H9 (cell line): Measurements from ENCODE around the gene MYLK. TPM values are rescaled to one million over a fixed set of nuclear protein-coding genes. Genes with fewer than 3 reads are reported as not detected.
A peak's percentile ranks its signal among the peaks of the same experiment; 100 is the strongest.

Experiments
- DNase-seq: peaks from one replicate; pipeline ENCODE4 v3.0.0-alpha.2; 2017
- H2AFZ ChIP-seq: one replicate; pipeline ENCODE4 v1.6.1; 2013; ENCODE audit warnings: mild to moderate bottlenecking, low read length, control low read depth, moderate library complexity
- H2AK5ac ChIP-seq: 2 replicates; pipeline ENCODE4 v1.6.1; 2013; ENCODE audit warnings: low read length, control low read depth, mixed read lengths; ENCODE audit not compliant: insufficient read length
- H2BK120ac ChIP-seq: one replicate; pipeline ENCODE4 v1.6.1; 2013; ENCODE audit warnings: low read depth, mild to moderate bottlenecking, low read length, control low read depth, inconsistent platforms; ENCODE audit not compliant: poor library complexity, severe bottlenecking
- H2BK12ac ChIP-seq: 2 replicates; pipeline ENCODE4 v1.6.1; 2013; ENCODE audit warnings: low read length, control low read depth, mixed read lengths, low read depth; ENCODE audit not compliant: insufficient read length
- H2BK15ac ChIP-seq: 2 replicates; pipeline ENCODE4 v1.6.1; 2013; ENCODE audit warnings: low read depth, low read length, control low read depth
- H2BK20ac ChIP-seq: one replicate; pipeline ENCODE4 v1.6.1; 2013; ENCODE audit warnings: low read depth, mild to moderate bottlenecking, low read length, control low read depth, inconsistent platforms; ENCODE audit not compliant: poor library complexity, severe bottlenecking
- H2BK5ac ChIP-seq: 2 replicates; pipeline ENCODE4 v1.6.1; 2013; ENCODE audit warnings: low read length, control low read depth, mixed read lengths; ENCODE audit not compliant: insufficient read length
- H3K14ac ChIP-seq: 2 replicates; pipeline ENCODE4 v1.6.1; 2013; ENCODE audit warnings: low read length, control low read depth; ENCODE audit not compliant: insufficient read depth
- H3K18ac ChIP-seq: 2 replicates; pipeline ENCODE4 v1.6.1; 2013; ENCODE audit warnings: low read depth, mild to moderate bottlenecking, mixed read lengths, low read length, control low read depth; ENCODE audit not compliant: insufficient read length
- H3K23ac ChIP-seq: 2 replicates; pipeline ENCODE4 v1.6.1; 2013; ENCODE audit warnings: low read length, control low read depth, mixed read lengths, low read depth; ENCODE audit not compliant: insufficient read length
- H3K23me2 ChIP-seq: 2 replicates; pipeline ENCODE4 v1.6.1; 2013; ENCODE audit warnings: low read depth, mild to moderate bottlenecking, mixed read lengths, low read length, control low read depth; ENCODE audit not compliant: insufficient read length, poor library complexity, severe bottlenecking
- H3K27ac ChIP-seq: 2 replicates; pipeline ENCODE4 v1.5.1; 2013; ENCODE audit warnings: low read length, control low read depth, mixed read lengths, low read depth; ENCODE audit not compliant: insufficient read length
- H3K27me3 ChIP-seq: 2 replicates; pipeline ENCODE4 v1.6.1; 2013; ENCODE audit warnings: low read length, control low read depth, inconsistent platforms; ENCODE audit not compliant: insufficient read depth
- H3K4ac ChIP-seq: 2 replicates; pipeline ENCODE4 v1.6.1; 2013; ENCODE audit warnings: low read depth, mild to moderate bottlenecking, control low read depth, inconsistent platforms, low read length, moderate library complexity
- H3K4me1 ChIP-seq: 2 replicates; pipeline ENCODE4 v1.6.1; 2013; ENCODE audit warnings: low read length, control low read depth, inconsistent platforms; ENCODE audit not compliant: insufficient read depth
- H3K4me2 ChIP-seq: 2 replicates; pipeline ENCODE4 v1.6.1; 2013; ENCODE audit warnings: low read length, control low read depth, mixed read lengths; ENCODE audit not compliant: insufficient read length, insufficient read depth
- H3K56ac ChIP-seq: 2 replicates; pipeline ENCODE4 v1.6.1; 2013; ENCODE audit warnings: low read depth, mild to moderate bottlenecking, mixed read lengths, low read length, control low read depth; ENCODE audit not compliant: insufficient read length
- H3K79me1 ChIP-seq: 2 replicates; pipeline ENCODE4 v1.6.1; 2013; ENCODE audit warnings: low read depth, mild to moderate bottlenecking, moderate library complexity, low read length, control low read depth, inconsistent platforms; ENCODE audit not compliant: insufficient read depth, poor library complexity, severe bottlenecking
- H3K79me2 ChIP-seq: 2 replicates; pipeline ENCODE4 v1.6.1; 2013; ENCODE audit warnings: low read length, control low read depth, inconsistent platforms; ENCODE audit not compliant: insufficient read depth
- H3K9ac ChIP-seq: 2 replicates; pipeline ENCODE4 v1.6.1; 2013; ENCODE audit warnings: low read length, control low read depth, mixed read lengths; ENCODE audit not compliant: insufficient read length; ENCODE audit errors: extremely low read depth
- H3K9me3 ChIP-seq: one replicate; pipeline ENCODE4 v1.6.1; 2013; ENCODE audit warnings: low read depth, low read length, inconsistent platforms; ENCODE audit not compliant: control insufficient read depth
- H3T11ph ChIP-seq: one replicate; pipeline ENCODE4 v1.6.1; 2013; ENCODE audit warnings: mild to moderate bottlenecking, low read length, control low read depth, inconsistent platforms
- H4K20me1 ChIP-seq: one replicate; pipeline ENCODE4 v1.6.1; 2013; ENCODE audit not compliant: control insufficient read depth, insufficient read length, insufficient read depth
- H4K5ac ChIP-seq: 2 replicates; pipeline ENCODE4 v1.6.1; 2013; ENCODE audit warnings: low read depth, mild to moderate bottlenecking, mixed read lengths, low read length, control low read depth; ENCODE audit not compliant: insufficient read length
- H4K8ac ChIP-seq: replicated peaks from 2 replicates; pipeline ENCODE4 v1.6.1; 2013; ENCODE audit warnings: low read length, control low read depth, mixed read lengths, low read depth; ENCODE audit not compliant: insufficient read length
- H4K91ac ChIP-seq: 2 replicates; pipeline ENCODE4 v1.6.1; 2013; ENCODE audit warnings: low read depth, mild to moderate bottlenecking, moderate library complexity, mixed read lengths, low read length, control low read depth; ENCODE audit not compliant: insufficient read length
- H3K27ac Mint-ChIP-seq, 3 experiments: 2 replicates in 2 of 3; 3 replicates in 1 of 3; pipeline ENCODE4 v1.8.0; 2020 to 2021; ENCODE audit warnings: mixed read lengths in 3 of 3, mild to moderate bottlenecking in 1 of 3, moderate library complexity in 1 of 3
- H3K27me3 Mint-ChIP-seq: 2 replicates; pipeline ENCODE4 v1.8.0; 2021; ENCODE audit warnings: low read depth, mild to moderate bottlenecking, moderate library complexity, mixed read lengths
- H3K36me3 Mint-ChIP-seq, 3 experiments: 2 replicates in 2 of 3; 3 replicates in 1 of 3; pipeline ENCODE4 v1.8.0; 2020 to 2021; ENCODE audit warnings: low read depth in 3 of 3, mixed read lengths in 3 of 3; ENCODE audit not compliant: insufficient read depth in 1 of 3
- H3K4me1 Mint-ChIP-seq, 2 experiments: 2 replicates each; pipeline ENCODE4 v1.8.0; 2020; ENCODE audit warnings: mixed read lengths in 2 of 2
- H3K4me3 Mint-ChIP-seq, 2 experiments: 2 replicates in 1 of 2; 3 replicates in 1 of 2; pipeline ENCODE4 v1.8.0; 2020 to 2021; ENCODE audit warnings: mild to moderate bottlenecking in 2 of 2, mixed read lengths in 2 of 2, moderate library complexity in 1 of 2
- H3K9me3 Mint-ChIP-seq, 2 experiments: 2 replicates in 1 of 2; 3 replicates in 1 of 2; pipeline ENCODE4 v1.8.0; 2020; ENCODE audit warnings: mild to moderate bottlenecking in 2 of 2, mixed read lengths in 2 of 2, moderate library complexity in 1 of 2
- CTCF ChIP-seq: fragments of 200-600 bp; sonication (generic); conservative IDR thresholded peaks from 3 replicates; pipeline ENCODE4 v1.8.0; 2021; ENCODE audit warnings: antibody characterized with exemption, mild to moderate bottlenecking
- WGBS: extraction: QIAGEN DNeasy Blood & Tissue Kit; methylation state at CpG from one replicate; pipeline ENCODE4 v1.1.7; 2013; ENCODE audit warnings: missing lambda C conversion rate, low lambda C conversion rate, mixed read lengths; ENCODE audit not compliant: insufficient read length; ENCODE audit errors: extremely low coverage; 5-methylcytosine and 5-hydroxymethylcytosine counted together
- total RNA-seq: library from RNA; stranded (reverse); gene quantifications from 2 replicates; pipeline ENCODE4 v1.2.1, GENCODE V29; 2021

MYLK gene
- total RNA-seq, 1 experiment from 2014 or later: 10.1 TPM

- Histone ChIP-seq H3K18ac (no peak overlapping the region), H2BK5ac (no peak overlapping the region), H3K56ac (no peak overlapping the region), H4K8ac (no peak overlapping the region), H4K5ac (no peak overlapping the region), H3K9ac (no peak overlapping the region), H2AK5ac (no peak overlapping the region), H3K79me1 (no peaks in the 10 kb centered on the region), H3K9me3 (no peaks in the 10 kb centered on the region), H3K4ac (no peak overlapping the region), H3K4me1 (no peaks in the 10 kb centered on the region; the same call in 1 of the 2 replicates), H2BK20ac (no peak overlapping the region), H2BK120ac (no peak overlapping the region), H3K23ac (no peak overlapping the region), H3K4me2 (no peak overlapping the region), H3K79me2 (no peaks in the 10 kb centered on the region), H3K14ac (no peak overlapping the region; the same call in 1 of the 2 replicates), H4K91ac (no peak overlapping the region), H3K27ac (no peak overlapping the region), H4K20me1 (no peaks in the 10 kb centered on the region), H3K23me2 (no peaks in the 10 kb centered on the region), H2BK12ac (no peak overlapping the region), H3T11ph (no peak overlapping the region), H2AFZ (no peak overlapping the region), H3K27me3 (no peaks in the 10 kb centered on the region), H2BK15ac (no peak overlapping the region)
- Mint-ChIP-seq H3K27me3 (no peaks in the 10 kb centered on the region), H3K27ac (0 out of 7 replicates have a peak overlapping the region, but pooled peaks of 1 of the 3 experiments have one; percentile 49), H3K36me3 (peaks cover 0 to 3% (median 0%) of the 10 kb centered on the region in 3 experiments; a peak in 3 of 7 replicates), H3K9me3 (no peaks in the 10 kb centered on the region), H3K4me1 (peaks cover 0 to 8% of the 10 kb centered on the region in 2 experiments; a peak in 2 of 4 replicates), H3K4me3 (no peak overlapping the region)
- no peak for TF ChIP-seq CTCF
- no peak for DNase-seq
- WGBS: no CpG with 5 or more reads among the region's 9 CpGs
These were observed 95.0 kb downstream of the MYLK start for GRCh38 chr3:123789160-123789559.
